GM19438 (cell line): ENCODE measurements around the gene PRRC2C.
"Not testable (repeated sequence)": the region's sequence is repeated elsewhere in the genome, so short reads cannot be mapped to it uniquely, and the experiment has no call there.

Experiments
- ATAC-seq: cut with Tn5 transposase; IDR thresholded peaks from one replicate; pipeline ENCODE4 v1.9.1; 2021; ENCODE audit warnings: low read depth; ENCODE audit not compliant: unreplicated experiment

The PRRC2C gene

DNA sequence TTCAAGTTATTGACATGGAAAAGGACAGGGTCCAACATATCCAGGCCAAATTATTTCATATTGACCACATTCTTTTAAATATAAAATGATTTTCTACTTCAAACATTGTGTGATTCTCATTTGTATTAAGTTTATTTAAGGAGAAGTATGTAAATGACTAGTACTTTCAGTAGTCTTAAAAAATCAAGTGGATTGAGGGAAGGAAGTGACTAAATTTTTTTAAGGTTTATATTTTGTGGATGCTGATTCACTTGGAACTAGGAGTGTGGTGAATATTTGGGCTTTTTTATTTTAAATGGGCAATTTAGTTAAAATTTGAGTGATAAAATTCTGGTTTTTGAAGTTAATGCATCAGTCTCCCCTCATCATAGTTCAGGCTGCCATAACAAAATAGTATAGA, 10.1 kb downstream of the PRRC2C start:
- ATAC-seq = no peak

DNA sequence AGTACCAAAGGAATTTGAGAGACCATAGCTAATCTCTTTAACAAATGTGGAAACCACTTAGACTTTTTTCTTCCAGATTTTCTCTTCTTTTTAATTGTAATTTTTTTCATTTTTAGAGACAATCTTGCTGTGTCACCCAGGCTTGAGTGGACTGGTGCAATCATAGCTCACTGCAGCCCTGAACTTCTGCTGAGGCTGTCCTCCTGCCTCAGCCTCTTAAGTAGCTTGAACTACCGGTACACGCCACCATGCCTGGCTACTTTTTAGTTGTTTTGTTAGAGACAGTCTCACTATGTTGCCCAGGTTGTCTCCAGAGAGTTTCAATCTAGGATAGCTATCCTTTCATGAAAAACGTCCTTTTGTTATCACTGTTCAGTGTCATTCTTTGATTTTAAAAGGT, 15.0 kb downstream of the PRRC2C start:
- ATAC-seq = no peak

- no peak for ATAC-seq
Measured at GRCh38 chr1:171500803-171501202, 15.5 kb downstream of the PRRC2C start.

- ATAC-seq = no peak
Measured at GRCh38 chr1:171501305-171502024, 16.1 kb downstream of the PRRC2C start.

- no peak for ATAC-seq
Measured at GRCh38 chr1:171506525-171507304, 21.4 kb downstream of the PRRC2C start.

DNA sequence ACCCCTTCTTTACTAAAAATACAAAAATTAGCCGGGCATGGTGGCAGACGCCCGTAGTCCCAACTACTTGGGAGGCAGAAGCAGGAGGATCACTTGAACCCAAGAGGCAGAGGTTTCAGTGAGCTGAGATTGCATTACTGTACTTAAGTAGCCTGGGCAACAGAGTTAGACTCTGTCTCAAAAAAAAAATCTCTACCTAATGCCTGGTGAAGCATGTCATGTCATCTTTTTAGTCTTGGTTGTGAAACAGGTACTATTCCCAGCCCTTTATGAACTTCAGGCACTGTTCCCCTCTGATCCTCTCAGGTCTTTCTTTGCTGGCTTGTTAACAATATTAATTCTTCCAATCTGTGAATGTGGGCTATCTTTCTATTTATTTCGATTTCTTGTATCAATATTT, 22.1 kb downstream of the PRRC2C start:
- no peak for ATAC-seq

GRCh38 chr1:171509191-171509590, 23.9 kb downstream of the PRRC2C start:
- ATAC-seq = no peak

DNA sequence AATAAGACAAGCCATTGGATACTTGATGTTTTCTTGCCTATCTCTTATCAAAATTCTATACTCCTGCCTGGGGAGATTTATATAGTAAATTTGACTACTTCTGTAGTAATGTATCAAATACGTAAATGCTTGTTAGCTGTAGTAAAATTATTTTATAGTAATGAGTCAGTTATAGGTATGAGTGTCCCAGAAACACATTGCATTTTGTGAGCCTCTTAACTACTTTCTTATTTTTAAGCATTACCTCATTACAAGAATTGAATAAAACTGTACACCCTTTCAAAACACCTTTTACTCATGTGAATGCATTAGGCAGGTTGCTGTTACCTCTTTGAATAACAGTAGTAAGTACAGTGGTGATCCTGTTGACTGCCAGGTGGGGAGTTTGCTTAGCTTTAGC, 28.4 kb downstream of the PRRC2C start:
- ATAC-seq = no peak

GRCh38 chr1:171515299-171515698, 30.0 kb downstream of the PRRC2C start:
- ATAC-seq = no peak

DNA sequence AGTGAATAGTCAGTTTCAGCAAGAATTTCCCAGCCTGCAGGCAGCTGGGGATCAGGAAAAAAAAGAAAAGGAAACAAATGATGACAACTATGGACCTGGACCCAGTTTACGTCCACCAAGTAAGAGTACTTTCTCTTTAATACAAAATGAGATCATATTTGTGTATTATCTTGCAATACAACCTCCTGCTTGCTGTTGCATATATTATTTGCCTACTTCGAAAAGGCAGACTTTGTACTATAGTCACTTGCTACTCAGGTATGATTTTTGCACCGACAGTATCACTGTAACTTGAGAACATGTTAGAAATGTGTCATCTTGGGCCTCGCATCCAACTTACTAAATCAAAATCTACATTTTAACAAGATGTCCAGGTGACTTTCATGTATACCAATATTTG, 30.4 kb downstream of the PRRC2C start:
- ATAC-seq = no peak

GRCh38 chr1:171521567-171521966, 36.2 kb downstream of the PRRC2C start:
- no peak for ATAC-seq

- no peak for ATAC-seq
Measured at GRCh38 chr1:171530676-171531075, 45.3 kb downstream of the PRRC2C start.

DNA sequence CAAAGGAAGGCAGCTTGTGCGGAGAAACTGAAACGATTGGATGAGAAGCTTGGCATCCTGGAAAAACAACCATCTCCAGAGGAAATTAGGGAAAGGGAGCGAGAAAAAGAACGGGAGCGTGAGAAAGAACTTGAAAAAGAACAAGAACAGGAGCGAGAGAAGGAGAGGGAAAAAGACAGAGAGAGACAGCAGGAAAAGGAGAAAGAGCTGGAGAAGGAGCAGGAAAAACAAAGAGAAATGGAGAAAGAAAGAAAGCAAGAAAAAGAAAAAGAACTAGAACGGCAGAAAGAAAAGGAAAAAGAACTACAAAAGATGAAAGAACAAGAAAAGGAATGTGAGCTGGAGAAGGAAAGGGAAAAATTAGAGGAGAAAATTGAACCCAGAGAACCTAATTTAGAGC, 47.2 kb downstream of the PRRC2C start:
- no peak for ATAC-seq

GRCh38 chr1:171545523-171545922, 60.2 kb downstream of the PRRC2C start:
- ATAC-seq = no peak

DNA sequence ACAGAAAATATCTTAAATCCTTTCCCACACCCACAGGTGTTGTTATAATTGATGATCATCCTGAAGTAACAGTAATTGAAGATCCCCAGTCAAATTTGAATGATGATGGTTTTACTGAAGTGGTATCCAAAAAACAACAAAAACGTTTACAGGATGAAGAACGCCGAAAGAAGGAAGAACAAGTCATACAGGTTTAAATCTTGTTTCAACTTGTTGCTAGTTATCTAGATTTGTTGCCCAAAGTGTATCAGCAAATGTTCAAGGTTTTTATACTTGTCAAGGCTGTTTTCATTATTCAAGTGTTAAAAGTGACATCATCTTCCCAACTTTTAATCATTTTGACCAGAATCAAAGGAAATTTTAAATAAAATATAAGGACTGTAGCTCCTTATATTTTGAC, 64.7 kb downstream of the PRRC2C start:
- ATAC-seq = no peak

DNA sequence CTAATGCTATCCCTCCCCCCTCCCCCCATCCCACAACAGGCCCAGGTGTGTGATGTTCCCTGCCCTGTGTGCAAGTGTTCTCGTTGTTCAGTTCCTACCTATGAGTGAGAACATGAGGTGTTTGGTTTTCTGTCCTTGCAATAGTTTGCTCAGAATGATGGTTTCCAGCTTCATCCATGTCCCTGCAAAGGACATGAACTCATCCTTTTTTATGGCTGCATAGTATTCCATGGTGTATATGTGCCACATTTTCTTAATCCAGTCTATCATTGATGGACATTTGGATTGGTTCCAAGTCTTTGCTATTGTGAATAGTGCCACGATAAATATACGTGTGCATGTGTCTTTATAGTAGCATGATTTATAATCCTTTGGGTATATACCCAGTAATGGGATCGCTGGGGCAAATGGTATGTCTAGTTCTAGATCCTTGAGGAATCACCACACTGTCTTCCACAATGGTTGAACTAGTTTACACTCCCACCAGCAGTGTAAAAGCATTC, 65.3 kb downstream of the PRRC2C start:
- not testable (repeated sequence) for ATAC-seq

DNA sequence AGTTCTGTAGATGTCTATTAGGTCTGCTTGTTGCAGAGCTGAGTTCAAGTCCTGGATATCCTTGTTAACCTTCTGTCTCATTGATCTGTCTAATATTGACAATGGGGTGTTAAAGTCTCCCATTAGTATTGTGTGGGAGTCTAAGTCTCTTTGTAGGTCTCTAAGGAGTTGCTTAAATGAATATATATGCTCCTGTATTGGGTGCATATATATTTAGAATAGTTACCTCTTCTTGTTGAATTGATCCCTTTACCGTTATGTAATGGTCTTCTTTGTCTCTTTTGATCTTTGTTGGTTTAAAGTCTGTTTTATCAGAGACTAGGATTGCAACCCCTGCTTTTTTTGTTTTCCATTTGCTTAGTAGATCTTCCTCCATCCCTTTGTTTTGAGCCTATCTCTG, 68.6 kb downstream of the PRRC2C start:
- ATAC-seq = not testable (repeated sequence)

DNA sequence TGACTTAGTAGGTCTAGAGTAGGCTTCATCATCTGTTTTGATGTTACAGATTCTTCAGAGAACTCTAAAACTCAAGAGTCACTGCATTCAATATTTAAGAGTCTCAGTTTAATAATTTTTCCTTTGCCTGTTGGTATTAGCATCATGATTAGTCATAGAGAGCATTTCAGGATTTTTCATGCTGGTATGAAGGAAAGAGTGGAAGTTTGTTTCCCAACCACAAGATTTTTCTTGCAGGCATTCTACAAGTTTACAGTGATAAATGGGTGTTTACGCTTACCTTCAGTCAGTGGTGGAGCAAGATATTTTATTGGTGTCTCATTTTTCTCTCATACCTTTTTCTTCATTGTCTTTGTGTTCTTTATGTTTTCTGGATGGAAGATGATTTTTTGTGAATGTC, 78.3 kb downstream of the PRRC2C start:
- ATAC-seq = no peak

DNA sequence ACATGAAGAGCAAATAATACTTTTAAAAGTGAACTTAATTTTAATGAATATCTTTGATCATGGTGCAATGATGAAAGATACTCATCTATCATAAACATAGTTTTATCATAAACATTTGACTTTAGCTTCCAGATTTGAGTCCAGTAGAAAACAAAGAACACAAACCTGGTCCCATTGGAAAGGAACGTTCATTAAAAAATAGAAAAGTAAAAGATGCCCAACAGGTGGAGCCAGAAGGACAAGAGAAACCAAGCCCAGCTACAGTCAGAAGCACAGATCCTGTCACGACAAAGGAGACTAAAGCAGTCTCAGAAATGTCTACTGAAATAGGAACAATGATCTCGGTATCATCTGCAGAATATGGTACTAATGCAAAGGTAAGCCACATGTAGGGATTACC, 81.1 kb downstream of the PRRC2C start:
- no peak for ATAC-seq

DNA sequence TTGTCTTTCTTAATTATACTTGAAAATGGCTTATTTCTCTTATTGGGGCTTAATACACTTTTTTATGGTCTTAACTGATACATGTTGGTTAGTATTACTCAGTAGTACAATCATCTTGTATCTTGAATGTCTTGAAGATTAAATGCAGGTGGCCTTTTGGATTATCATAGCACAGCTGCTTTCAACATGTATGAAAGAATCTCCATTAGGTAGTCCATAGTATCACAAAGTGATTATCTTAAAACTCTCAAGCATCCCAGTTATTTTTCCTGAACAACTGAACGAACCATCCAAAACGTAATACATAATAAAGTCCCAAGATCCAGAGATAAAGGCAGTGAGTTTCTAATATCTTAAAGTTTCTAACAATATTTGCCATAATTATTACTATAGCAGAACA, 85.0 kb downstream of the PRRC2C start:
- no peak for ATAC-seq

DNA sequence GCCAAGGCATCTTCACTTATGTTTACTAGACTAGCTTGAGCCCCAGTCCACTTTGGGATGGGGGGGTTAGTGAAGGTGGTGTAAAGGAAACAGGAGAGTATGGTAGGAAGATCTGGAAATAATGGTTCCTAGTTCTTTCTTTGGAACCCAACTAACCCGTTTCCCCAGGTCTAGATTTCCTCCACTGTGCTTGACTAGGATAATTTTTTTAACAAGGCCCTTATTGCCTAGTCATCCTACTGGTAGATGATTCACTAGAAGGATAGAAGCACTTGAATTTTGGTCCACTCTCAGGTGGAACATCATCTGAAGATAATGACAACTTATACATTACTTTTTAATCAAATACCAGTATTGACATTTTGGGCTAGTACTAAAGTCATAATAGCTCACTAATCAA, 90.8 kb downstream of the PRRC2C start:
- ATAC-seq = no peak

- no peak for ATAC-seq
Measured at GRCh38 chr1:171581226-171581625, 95.9 kb downstream of the PRRC2C start.
